Gastroesophageal sphincter (tissue), 3 donors: Measurements from ENCODE around the gene TMEM164.

Source experiments
- POLR2A ChIP-seq, 2 donors: fragments of 450-650 bp; IDR thresholded peaks; one replicate each; pipeline ENCODE4 v1.6.1; 2017; ENCODE audit warnings: antibody characterized with exemption in 2 of 2, mild to moderate bottlenecking in 2 of 2, moderate library complexity in 1 of 2
- TF ChIP-seq, protein P1 (sequence below), 4 experiments: fragments of 200-600 bp in 2 of 4; fragments of 450-650 bp in 2 of 4; sonication (generic) in 1 of 4; IDR thresholded peaks; one replicate each; pipeline ENCODE4 v1.5.1; 2017 to 2019; ENCODE audit warnings: antibody characterized with exemption in 4 of 4, mild to moderate bottlenecking in 2 of 4, moderate library complexity in 2 of 4

DNA sequence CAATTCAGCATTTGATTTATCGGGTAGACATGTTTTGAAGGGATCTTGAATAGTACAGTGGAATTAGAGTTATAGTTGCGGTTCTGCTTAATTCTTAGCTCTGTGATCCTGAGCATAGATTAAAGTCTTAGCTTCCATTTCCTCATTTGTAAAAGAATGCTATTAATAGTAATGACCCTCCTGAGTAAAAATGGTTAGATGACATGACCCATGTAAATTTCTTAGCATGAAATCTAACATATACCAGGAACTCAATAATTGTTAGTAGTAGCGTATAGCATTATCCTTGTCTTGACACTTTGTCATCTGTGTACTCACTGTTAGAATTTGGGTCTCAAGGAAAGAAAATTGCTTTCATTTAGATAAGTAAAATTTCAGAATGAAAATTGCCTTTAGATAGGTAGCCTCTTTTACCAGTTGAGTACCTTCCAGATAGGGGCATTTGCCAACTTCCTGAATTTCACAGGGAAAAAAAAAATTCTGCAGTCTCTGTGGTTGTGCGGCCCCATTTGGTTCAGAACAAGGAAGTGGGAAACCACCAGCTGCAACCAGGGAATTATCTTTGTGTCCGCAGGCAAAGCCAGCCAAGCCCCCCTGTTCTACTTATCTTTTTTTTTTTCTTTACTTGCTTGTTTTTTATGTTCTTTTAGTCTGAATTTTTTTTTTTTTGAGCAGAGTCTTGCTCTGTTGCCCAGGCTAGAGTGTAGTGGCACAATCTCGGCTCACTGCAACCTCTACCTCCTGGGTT is 86.9 kb downstream of the TMEM164 start:
- TF ChIP-seq, protein P1, sequence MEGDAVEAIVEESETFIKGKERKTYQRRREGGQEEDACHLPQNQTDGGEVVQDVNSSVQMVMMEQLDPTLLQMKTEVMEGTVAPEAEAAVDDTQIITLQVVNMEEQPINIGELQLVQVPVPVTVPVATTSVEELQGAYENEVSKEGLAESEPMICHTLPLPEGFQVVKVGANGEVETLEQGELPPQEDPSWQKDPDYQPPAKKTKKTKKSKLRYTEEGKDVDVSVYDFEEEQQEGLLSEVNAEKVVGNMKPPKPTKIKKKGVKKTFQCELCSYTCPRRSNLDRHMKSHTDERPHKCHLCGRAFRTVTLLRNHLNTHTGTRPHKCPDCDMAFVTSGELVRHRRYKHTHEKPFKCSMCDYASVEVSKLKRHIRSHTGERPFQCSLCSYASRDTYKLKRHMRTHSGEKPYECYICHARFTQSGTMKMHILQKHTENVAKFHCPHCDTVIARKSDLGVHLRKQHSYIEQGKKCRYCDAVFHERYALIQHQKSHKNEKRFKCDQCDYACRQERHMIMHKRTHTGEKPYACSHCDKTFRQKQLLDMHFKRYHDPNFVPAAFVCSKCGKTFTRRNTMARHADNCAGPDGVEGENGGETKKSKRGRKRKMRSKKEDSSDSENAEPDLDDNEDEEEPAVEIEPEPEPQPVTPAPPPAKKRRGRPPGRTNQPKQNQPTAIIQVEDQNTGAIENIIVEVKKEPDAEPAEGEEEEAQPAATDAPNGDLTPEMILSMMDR (IDR thresholded peaks at IDR 0.05) = no peak
- TF ChIP-seq POLR2A (IDR thresholded peaks at IDR 0.05) = no peak
